Keratinocyte (primary cell): ENCODE data around the gene SUV39H1.

ENCODE experiments used
- CTCF ChIP-seq, 3 experiments: IDR thresholded peaks in 1 of 3; conservative IDR thresholded peaks in 1 of 3; optimal IDR thresholded peaks in 1 of 3; 2 replicates in 2 of 3; 3 replicates in 1 of 3; pipeline versions ENCODE3 to v1.5.1; 2011; ENCODE audit warnings: low read length in 3 of 3, mild to moderate bottlenecking in 3 of 3, moderate library complexity in 2 of 3, control low read depth in 1 of 3, inconsistent platforms in 1 of 3; ENCODE audit not compliant: insufficient read depth in 2 of 3; ENCODE audit errors: extremely low read depth in 1 of 3
- EZH2 ChIP-seq: IDR thresholded peaks from one replicate; pipeline ENCODE4 v1.6.1; 2012; ENCODE audit warnings: inconsistent platforms, mild to moderate bottlenecking, low read length, moderate library complexity

DNA sequence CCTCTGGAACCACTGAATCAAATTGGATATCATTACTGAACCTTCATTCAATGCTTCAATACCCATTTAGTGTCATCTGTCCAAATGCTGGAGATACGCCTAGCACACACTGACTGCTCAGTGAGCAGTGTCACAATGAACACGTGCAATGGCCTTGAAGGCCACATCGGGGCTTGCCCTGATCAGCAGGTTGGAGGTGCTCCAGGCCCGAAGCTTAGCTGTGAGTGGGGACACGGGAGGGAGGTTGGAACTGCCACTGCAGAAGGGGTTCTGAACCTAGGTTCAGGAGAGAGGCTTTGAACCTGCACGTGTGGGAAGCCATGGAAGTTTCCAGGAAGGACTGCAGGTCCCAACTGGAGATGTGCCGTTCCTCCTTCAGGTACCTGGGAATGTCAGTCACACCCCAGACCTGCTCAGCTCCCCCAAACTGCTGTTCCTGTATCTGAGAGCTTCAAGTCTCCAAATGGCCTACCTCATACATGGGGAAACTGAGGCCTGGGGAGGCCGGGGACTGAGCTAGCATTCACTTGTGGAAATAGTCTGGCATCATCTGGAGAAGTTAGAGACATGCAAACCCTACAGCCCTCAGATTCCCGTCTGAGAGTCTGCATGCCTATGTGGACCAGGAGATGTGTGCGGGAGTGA is 14.9 kb upstream of the SUV39H1 start:
- TF ChIP-seq CTCF (optimal IDR thresholded peaks at IDR 0.05 in 1 of 3, IDR thresholded peaks at IDR 0.05 in 1 of 3, conservative IDR thresholded peaks at IDR 0.05 in 1 of 3; ENCODE audit: extremely low read depth in 1 of 3, insufficient read depth in 2 of 3, low read length in 3 of 3) (no peak), EZH2 (no peak)
